ENCODE data around the gene OTOG. TPM values are rescaled to one million over a fixed set of nuclear protein-coding genes. Genes with fewer than 3 reads are reported as not detected.

Gene OTOG
- total and polyA plus RNA-seq, 4 donors, result 0.11 TPM; not detected in 3

DNA sequence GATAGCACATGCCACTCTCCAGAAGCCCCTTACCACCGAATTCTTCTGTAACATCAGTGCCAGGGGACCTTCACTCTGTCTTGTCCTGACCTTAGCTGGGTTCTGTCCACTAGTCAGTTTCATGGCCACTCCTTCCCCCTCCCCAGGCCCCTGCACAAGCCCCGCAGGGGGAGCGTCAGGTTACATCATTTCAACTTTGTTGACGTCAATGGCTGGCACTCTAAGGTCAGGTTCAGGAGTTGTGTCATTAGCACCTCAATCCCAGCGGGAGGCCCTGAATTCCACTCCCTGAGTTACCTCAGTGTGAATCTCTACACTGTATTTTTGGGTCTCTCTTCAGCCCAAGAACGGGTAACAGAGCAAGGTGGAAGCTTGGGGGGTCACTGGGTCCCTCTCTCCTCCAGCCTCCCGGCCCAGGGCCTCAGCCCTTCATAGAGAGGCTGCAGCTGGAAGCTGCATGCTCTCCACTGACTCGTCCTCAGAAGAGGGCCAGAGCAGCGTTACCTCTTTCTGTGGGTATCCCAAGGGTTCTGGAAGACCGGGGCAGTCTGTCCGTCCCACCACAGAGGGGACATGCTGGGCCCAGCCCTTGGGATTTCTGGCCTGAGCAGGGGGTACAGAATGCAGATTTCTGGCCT lies 13.2 kb upstream of the OTOG start:
- H3K9me3 ChIP-seq (ENCODE audit: control insufficient read depth in 4 of 4, insufficient read depth in 3 of 4, low read length in 3 of 4), result no peaks in the 10 kb centered on the region
- no peaks in the 10 kb centered on the region for H3K36me3 ChIP-seq (ENCODE audit: control insufficient read depth in 4 of 4, insufficient read depth in 4 of 4, low read length in 4 of 4)
- 77 to 85% methylated on average over 11 of the region's 11 CpGs for WGBS, 2 donors
- H3K4me3 ChIP-seq, result no peak overlapping the region
- DNase-seq (no peak), ATAC-seq (ENCODE audit: insufficient read depth, low FRiP score) (no peak)
- no peak overlapping the region for H3K27ac ChIP-seq (ENCODE audit: low read depth in 1 of 2, low read length in 1 of 2)
- no peaks in the 10 kb centered on the region for H3K27me3 ChIP-seq (ENCODE audit: control insufficient read depth in 3 of 3, insufficient read depth in 3 of 3, low read length in 2 of 3)
- TF ChIP-seq, protein P1, sequence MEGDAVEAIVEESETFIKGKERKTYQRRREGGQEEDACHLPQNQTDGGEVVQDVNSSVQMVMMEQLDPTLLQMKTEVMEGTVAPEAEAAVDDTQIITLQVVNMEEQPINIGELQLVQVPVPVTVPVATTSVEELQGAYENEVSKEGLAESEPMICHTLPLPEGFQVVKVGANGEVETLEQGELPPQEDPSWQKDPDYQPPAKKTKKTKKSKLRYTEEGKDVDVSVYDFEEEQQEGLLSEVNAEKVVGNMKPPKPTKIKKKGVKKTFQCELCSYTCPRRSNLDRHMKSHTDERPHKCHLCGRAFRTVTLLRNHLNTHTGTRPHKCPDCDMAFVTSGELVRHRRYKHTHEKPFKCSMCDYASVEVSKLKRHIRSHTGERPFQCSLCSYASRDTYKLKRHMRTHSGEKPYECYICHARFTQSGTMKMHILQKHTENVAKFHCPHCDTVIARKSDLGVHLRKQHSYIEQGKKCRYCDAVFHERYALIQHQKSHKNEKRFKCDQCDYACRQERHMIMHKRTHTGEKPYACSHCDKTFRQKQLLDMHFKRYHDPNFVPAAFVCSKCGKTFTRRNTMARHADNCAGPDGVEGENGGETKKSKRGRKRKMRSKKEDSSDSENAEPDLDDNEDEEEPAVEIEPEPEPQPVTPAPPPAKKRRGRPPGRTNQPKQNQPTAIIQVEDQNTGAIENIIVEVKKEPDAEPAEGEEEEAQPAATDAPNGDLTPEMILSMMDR (IDR thresholded peaks at IDR 0.05; ENCODE audit: control extremely low read depth, extremely low read depth), result no peak
- H3K9ac ChIP-seq (ENCODE audit: insufficient read depth in 1 of 2, low read length in 2 of 2), result no peak overlapping the region
- peaks cover 0 to 3% (median 0%) of the 10 kb centered on the region in 5 donors for H3K4me1 ChIP-seq (ENCODE audit: control insufficient read depth in 5 of 5, insufficient read depth in 5 of 5, low read length in 5 of 5)

DNA sequence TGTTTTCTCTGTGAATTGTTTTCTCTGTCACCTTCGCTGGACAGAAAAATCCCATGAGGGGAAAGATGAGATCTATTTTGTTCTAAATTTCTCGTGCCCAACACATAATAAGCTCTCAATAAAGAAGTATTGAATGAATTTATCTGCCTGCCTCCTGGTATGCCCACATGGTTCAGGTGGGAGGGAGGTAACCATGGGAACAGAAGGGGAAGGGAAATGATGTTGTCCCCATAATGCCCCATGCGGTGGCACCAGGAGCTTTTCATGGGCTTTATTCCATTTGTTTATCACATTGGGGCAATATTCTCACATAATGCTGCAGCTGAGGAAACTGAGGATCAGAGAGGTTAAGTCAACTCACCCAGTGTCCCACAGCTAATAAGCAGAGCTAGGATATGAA lies 11.6 kb upstream of the OTOG start:
- Histone ChIP-seq H3K27ac (ENCODE audit: low read depth in 1 of 2, low read length in 1 of 2) (no peak overlapping the region), H3K4me1 (ENCODE audit: control insufficient read depth in 5 of 5, insufficient read depth in 5 of 5, low read length in 5 of 5) (peaks cover 0 to 3% (median 0%) of the 10 kb centered on the region in 5 donors), H3K27me3 (ENCODE audit: control insufficient read depth in 3 of 3, insufficient read depth in 3 of 3, low read length in 2 of 3) (no peaks in the 10 kb centered on the region), H3K9ac (ENCODE audit: insufficient read depth in 1 of 2, low read length in 2 of 2) (no peak overlapping the region), H3K36me3 (ENCODE audit: control insufficient read depth in 4 of 4, insufficient read depth in 4 of 4, low read length in 4 of 4) (no peaks in the 10 kb centered on the region), H3K9me3 (ENCODE audit: control insufficient read depth in 4 of 4, insufficient read depth in 3 of 4, low read length in 3 of 4) (no peaks in the 10 kb centered on the region), H3K4me3 (no peak overlapping the region)
- 85 to 90% methylated on average over 3 of the region's 3 CpGs for WGBS, 2 donors
- ATAC-seq (ENCODE audit: insufficient read depth, low FRiP score), result no peak
- TF ChIP-seq, protein P1 (IDR thresholded peaks at IDR 0.05; ENCODE audit: control extremely low read depth, extremely low read depth), result no peak
- DNase-seq, result no peak

DNA sequence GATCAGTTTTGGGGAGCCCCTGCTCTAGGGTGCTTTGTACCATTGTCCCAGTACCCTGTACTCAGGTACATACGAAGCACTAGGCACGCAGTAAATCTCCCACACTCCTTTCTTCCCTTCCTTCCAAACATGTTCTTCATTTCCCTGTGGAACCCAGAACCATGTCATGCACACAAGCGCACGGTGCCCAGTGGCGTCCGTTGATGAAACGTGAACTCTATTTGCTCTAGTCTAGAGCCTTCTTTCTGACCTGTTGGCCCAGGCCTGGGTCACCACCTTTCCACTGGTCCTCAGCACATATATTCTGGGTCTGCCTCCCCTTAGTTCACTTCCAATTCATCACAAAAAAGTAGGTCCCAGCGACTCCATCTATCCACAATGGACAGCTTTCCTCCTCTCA lies 9.8 kb upstream of the OTOG start:
- H3K36me3 ChIP-seq (ENCODE audit: control insufficient read depth in 4 of 4, insufficient read depth in 4 of 4, low read length in 4 of 4), result no peaks in the 10 kb centered on the region
- H3K4me1 ChIP-seq (ENCODE audit: control insufficient read depth in 5 of 5, insufficient read depth in 5 of 5, low read length in 5 of 5), result no peaks in the 10 kb centered on the region
- no peak overlapping the region for H3K4me3 ChIP-seq
- H3K9me3 ChIP-seq (ENCODE audit: control insufficient read depth in 4 of 4, insufficient read depth in 3 of 4, low read length in 3 of 4), result no peaks in the 10 kb centered on the region
- DNase-seq (no peak), ATAC-seq (ENCODE audit: insufficient read depth, low FRiP score) (no peak)
- H3K9ac ChIP-seq (ENCODE audit: insufficient read depth in 1 of 2, low read length in 2 of 2), result no peak overlapping the region
- TF ChIP-seq, protein P1 (IDR thresholded peaks at IDR 0.05; ENCODE audit: control extremely low read depth, extremely low read depth), result no peak
- H3K27ac ChIP-seq (ENCODE audit: low read depth in 1 of 2, low read length in 1 of 2), result no peak overlapping the region
- 90 to 92% methylated on average over 8 of the region's 8 CpGs for WGBS, 2 donors
- no peaks in the 10 kb centered on the region for H3K27me3 ChIP-seq (ENCODE audit: control insufficient read depth in 3 of 3, insufficient read depth in 3 of 3, low read length in 2 of 3)

DNA sequence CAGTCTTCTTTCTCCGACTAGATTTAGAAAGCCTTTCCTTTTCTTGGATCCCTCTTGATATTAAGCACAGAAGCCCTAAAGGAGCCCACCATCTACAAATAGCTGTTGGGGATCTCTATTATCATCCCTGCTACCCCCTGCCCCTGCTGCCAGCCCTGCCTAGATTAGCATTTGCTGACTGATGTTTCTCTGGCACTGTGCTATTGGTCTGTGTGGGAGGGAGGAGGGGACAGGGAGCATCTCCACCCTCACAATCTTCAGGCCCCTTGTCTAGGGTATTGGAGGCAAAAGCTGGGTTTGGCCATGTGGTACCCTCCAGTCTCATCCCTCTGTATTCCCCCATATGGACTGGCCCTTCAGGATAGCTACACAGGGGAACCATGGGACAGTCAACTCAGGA lies 9.0 kb upstream of the OTOG start:
- TF ChIP-seq, protein P1 (IDR thresholded peaks at IDR 0.05; ENCODE audit: control extremely low read depth, extremely low read depth), result no peak
- no peak overlapping the region for H3K9ac ChIP-seq (ENCODE audit: insufficient read depth in 1 of 2, low read length in 2 of 2)
- H3K9me3 ChIP-seq (ENCODE audit: control insufficient read depth in 4 of 4, insufficient read depth in 3 of 4, low read length in 3 of 4), result no peaks in the 10 kb centered on the region
- H3K4me1 ChIP-seq (ENCODE audit: control insufficient read depth in 5 of 5, insufficient read depth in 5 of 5, low read length in 5 of 5), result no peaks in the 10 kb centered on the region
- H3K27me3 ChIP-seq (ENCODE audit: control insufficient read depth in 3 of 3, insufficient read depth in 3 of 3, low read length in 2 of 3), result no peaks in the 10 kb centered on the region
- H3K4me3 ChIP-seq, result no peak overlapping the region
- no peak overlapping the region for H3K27ac ChIP-seq (ENCODE audit: low read depth in 1 of 2, low read length in 1 of 2)
- DNase-seq (no peak), ATAC-seq (ENCODE audit: insufficient read depth, low FRiP score) (no peak)
- no peaks in the 10 kb centered on the region for H3K36me3 ChIP-seq (ENCODE audit: control insufficient read depth in 4 of 4, insufficient read depth in 4 of 4, low read length in 4 of 4)
- WGBS, 2 donors, result 95 to 96% methylated on average over 1 of the region's 1 CpG
